Activated CD8-positive, alpha-beta memory T cell treated with anti-CD3 and anti-CD28 coated beads, Interleukin-2, amount 50 U/mL, for 1 hour (primary cell): Measurements from ENCODE around the gene PTHLH.

Experiments
- DNase-seq: peaks from one replicate; pipeline ENCODE4 v3.0.0-alpha.2; 2020; ENCODE audit errors: extremely low read depth

PTHLH gene

DNA sequence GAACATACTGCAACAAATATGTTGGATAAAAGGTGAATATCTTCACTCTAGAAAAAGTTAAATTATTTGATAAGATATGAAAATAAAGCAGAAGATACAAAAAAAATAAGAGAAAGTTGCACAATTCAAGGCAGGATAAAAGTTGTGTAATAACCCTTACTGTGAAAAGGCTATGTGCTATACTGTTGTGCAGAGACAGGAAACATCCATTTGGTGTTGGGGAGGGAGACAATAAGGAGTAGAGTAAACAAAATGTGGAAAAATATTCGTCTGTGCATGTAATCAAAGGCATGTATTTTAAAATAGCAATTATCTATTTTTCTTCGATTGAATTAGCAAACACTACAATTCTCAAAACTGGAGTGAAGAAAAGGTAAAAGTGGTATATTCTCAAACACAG is 34.8 kb downstream of the PTHLH start:
- DNase-seq = no peak

DNA sequence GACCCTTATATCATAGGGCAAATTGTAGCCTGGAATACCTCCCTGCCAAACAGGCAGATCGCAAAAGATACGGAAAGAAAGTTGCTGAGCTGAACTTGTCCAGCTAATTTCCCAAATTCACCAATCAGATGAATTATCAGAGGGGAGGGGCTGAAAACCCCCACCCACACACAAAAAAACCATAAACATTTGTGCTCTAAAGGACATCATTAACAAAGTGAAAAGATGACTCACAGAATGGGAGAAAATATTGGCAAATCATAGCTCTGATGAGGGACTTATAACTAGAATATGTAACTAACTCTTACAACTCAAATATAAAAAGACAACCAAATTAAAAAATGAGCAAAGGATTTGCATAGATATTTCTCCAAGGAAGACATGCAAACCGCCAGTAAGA is 36.3 kb downstream of the PTHLH start:
- DNase-seq = no peak

DNA sequence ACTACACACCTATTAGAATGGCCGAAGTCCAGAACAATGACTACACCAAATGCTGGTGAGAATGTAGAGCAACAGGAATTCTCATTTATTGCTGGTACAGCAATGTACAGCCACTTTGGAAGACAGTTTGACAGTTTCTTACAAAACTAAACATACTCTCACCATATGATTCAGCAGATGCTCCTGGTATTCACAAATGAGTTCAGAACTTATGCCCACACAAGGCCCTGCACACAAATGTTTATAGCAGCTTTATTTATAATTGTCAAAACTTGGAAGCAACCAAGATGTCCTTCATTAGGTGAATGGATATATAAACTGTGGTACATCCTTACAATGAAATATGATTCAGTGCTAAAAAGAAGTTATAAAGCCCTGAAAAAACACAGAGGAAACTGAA is 38.3 kb downstream of the PTHLH start:
- DNase-seq = no peak

DNA sequence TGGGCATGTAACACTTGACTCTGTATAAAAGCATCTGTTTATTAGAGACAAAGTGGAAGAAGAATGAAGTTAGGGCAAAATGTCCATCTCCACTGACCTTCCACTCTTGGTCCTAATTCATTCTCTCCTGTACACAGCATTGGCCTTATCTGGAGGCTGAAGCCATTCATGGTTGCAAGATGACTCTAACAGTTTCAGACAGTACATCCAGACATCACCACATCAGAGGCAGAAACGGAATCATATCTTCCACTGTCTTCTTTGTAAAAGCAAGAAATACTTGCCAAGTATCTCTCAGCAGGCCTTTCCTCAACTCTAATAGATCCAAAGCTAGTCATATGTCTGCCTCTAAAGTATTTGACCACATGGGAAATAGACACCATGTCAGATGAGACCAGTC is 41.1 kb downstream of the PTHLH start:
- no peak for DNase-seq

GRCh38 chr12:27927347-27927746 is 45.2 kb downstream of the PTHLH start:
- DNase-seq = no peak

DNA sequence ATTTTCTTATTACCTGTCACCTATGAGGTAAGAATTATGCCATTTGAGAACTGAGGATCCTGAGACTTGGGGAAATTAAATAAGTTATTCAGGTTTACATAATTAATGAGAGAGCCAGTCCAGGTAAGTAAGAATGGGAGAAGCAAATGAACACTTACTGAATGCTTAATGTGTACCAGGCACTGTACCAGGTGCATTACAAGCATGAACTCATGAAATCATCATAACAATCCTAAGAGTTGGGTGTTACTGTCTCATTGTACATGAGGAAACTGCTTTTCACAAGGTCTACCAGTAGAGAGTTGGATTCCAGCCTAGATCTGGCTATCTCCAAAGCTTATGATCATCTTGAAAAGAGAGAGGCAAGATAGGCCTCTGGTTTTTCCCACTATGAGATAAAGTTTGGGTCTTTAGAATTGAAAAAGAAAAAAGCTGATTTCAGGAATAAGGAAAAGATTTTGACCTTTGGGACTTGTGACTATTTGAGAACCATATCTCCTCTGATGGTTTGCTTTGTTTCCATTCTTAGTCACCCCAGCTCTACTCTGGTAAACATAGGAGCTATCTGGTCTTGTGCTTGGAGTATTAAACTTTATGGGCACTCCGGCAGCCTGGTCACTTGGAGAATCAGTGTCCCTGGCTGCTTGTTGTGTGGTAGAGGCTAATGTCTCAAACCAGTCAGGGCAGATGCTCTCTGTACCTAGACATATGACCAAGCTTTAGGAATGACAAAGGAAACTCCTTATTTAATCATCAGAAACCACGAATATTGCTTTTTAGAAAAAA is 48.0 kb downstream of the PTHLH start:
- DNase-seq = no peak

- DNase-seq = no peak
These were observed 49.9 kb downstream of the PTHLH start for GRCh38 chr12:27922531-27923139.

GRCh38 chr12:27919671-27920235 is 52.8 kb downstream of the PTHLH start:
- DNase-seq = no peak

DNA sequence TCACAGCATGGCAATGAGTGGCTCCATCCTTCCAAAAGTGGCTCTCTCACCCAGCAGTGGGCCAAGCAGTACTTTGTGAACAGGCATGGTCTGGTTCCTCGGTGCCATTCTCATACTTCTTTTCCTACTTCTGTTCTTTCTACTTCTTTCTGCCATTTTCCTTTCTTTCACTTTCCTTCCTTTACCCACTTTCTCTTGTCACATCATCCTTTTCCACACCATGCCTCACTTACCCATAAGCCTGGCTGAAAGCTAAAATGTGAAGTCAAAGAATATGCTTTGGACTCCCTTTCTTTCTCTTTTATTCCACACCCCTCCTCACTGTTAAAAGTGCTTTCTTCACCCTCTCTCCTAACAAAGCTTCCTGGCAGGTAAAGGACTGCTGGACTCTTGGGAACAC is 57.0 kb downstream of the PTHLH start:
- DNase-seq = no peak

- no peak for DNase-seq
These were observed 57.5 kb downstream of the PTHLH start for GRCh38 chr12:27915021-27915420.

- DNase-seq = no peak
These were observed 58.4 kb downstream of the PTHLH start for GRCh38 chr12:27913999-27914614.

DNA sequence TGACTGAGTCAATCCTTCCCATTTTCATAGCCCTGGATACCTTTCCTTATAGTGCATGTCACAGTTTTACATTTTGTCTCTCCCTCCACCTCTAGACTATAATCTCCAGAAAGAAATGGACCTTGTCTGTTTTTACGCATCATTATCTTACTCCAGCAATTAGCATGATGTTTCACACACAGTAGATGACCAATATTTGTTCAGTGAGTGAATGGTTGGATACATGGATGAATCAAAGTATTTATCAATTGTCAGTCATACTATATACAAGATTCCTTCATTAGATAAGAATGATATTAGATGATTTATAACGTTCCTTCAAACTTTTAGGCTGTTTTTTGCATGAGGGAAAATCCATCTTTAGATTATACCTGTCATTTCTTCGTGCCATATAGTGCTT is 61.1 kb downstream of the PTHLH start:
- DNase-seq = no peak
